Measurements from ENCODE around the gene OSM.

OSM gene

GRCh38 chr22:30286331-30286730 lies 19.7 kb upstream of the OSM start:
- TF ChIP-seq EZH2 (optimal IDR thresholded peaks at IDR 0.05; ENCODE audit: low read depth, low read length) (no peak), CTCF (IDR thresholded peaks at IDR 0.05; ENCODE audit: low read length) (no peak), EZH2phosphoT487 (IDR thresholded peaks at IDR 0.05; ENCODE audit: low read length) (no peak)
- Histone ChIP-seq H3K9me3 (replicated peaks; ENCODE audit: insufficient read depth, low read length) (no peaks in the 10 kb centered on the region), H3K27me3 (replicated peaks; ENCODE audit: insufficient read depth, low read length) (no peaks in the 10 kb centered on the region), H2AFZ (ENCODE audit: low read length) (no peak overlapping the region), H3F3A (ENCODE audit: insufficient read depth, low read length) (peaks cover 20% of the 10 kb centered on the region), H3K27ac (ENCODE audit: low read length) (no peak overlapping the region), H3K9me2 (replicated peaks; ENCODE audit: insufficient read depth, low read length) (no peaks in the 10 kb centered on the region), H3K4me2 (ENCODE audit: low read depth, low read length) (no peak overlapping the region), H3K4me1 (ENCODE audit: low read length) (peaks cover 17% of the 10 kb centered on the region; the same call in 1 of the 2 replicates), H3K4me3 (ENCODE audit: low read length) (no peak overlapping the region), H3K36me3 (replicated peaks; ENCODE audit: insufficient read depth, low read length) (no peaks in the 10 kb centered on the region), H4K20me1 (ENCODE audit: insufficient read depth, low read length) (no peaks in the 10 kb centered on the region), H3K79me2 (ENCODE audit: low read length) (no peaks in the 10 kb centered on the region), H3K9ac (ENCODE audit: low read length) (no peak overlapping the region)
- DNase-seq: no peak

GRCh38 chr22:30285846-30286200 lies 19.2 kb upstream of the OSM start:
- Histone ChIP-seq H4K20me1 (ENCODE audit: insufficient read depth, low read length) (no peaks in the 10 kb centered on the region), H3K36me3 (replicated peaks; ENCODE audit: insufficient read depth, low read length) (no peaks in the 10 kb centered on the region), H3K9me3 (replicated peaks; ENCODE audit: insufficient read depth, low read length) (no peaks in the 10 kb centered on the region), H3K4me3 (ENCODE audit: low read length) (no peak overlapping the region), H3K9ac (ENCODE audit: low read length) (no peak overlapping the region), H3K9me2 (replicated peaks; ENCODE audit: insufficient read depth, low read length) (no peaks in the 10 kb centered on the region), H3K4me2 (ENCODE audit: low read depth, low read length) (no peak overlapping the region), H3K79me2 (ENCODE audit: low read length) (no peaks in the 10 kb centered on the region), H3K4me1 (ENCODE audit: low read length) (peaks cover 17% of the 10 kb centered on the region; the same call in 1 of the 2 replicates), H3F3A (ENCODE audit: insufficient read depth, low read length) (peaks cover 20% of the 10 kb centered on the region), H3K27me3 (replicated peaks; ENCODE audit: insufficient read depth, low read length) (no peaks in the 10 kb centered on the region), H3K27ac (ENCODE audit: low read length) (no peak overlapping the region), H2AFZ (ENCODE audit: low read length) (no peak overlapping the region)
- DNase-seq: no peak
- TF ChIP-seq EZH2phosphoT487 (IDR thresholded peaks at IDR 0.05; ENCODE audit: low read length) (no peak), EZH2 (optimal IDR thresholded peaks at IDR 0.05; ENCODE audit: low read depth, low read length) (no peak), CTCF (IDR thresholded peaks at IDR 0.05; ENCODE audit: low read length) (no peak)

- no peaks in the 10 kb centered on the region for H3K79me2 ChIP-seq (ENCODE audit: low read length)
- no peak for TF ChIP-seq EZH2 (optimal IDR thresholded peaks at IDR 0.05; ENCODE audit: low read depth, low read length)
- TF ChIP-seq CTCF (IDR thresholded peaks at IDR 0.05; ENCODE audit: low read length): no peak
- no peak for TF ChIP-seq EZH2phosphoT487 (IDR thresholded peaks at IDR 0.05; ENCODE audit: low read length)
- peaks cover 13% of the 10 kb centered on the region; the same call in 1 of the 2 replicates for H3K4me1 ChIP-seq (ENCODE audit: low read length)
Observed at GRCh38 chr22:30285176-30285845, 18.7 kb upstream of the OSM start.

More at GRCh38 chr22:30285176-30285845, 18.7 kb upstream of the OSM start:
- H4K20me1 ChIP-seq (ENCODE audit: insufficient read depth, low read length): no peaks in the 10 kb centered on the region
- no peak overlapping the region for H3K4me2 ChIP-seq (ENCODE audit: low read depth, low read length)
- H3K9me2 ChIP-seq (replicated peaks; ENCODE audit: insufficient read depth, low read length): no peaks in the 10 kb centered on the region
- H3K9ac ChIP-seq (ENCODE audit: low read length): no peak overlapping the region
- no peak overlapping the region for H3K4me3 ChIP-seq (ENCODE audit: low read length)
- H3K27me3 ChIP-seq (replicated peaks; ENCODE audit: insufficient read depth, low read length): no peaks in the 10 kb centered on the region
- H3K9me3 ChIP-seq (replicated peaks; ENCODE audit: insufficient read depth, low read length): no peaks in the 10 kb centered on the region
- no peaks in the 10 kb centered on the region for H3K36me3 ChIP-seq (replicated peaks; ENCODE audit: insufficient read depth, low read length)
- peaks cover 15% of the 10 kb centered on the region for H3F3A ChIP-seq (ENCODE audit: insufficient read depth, low read length)
- DNase-seq: no peak
- H2AFZ ChIP-seq (ENCODE audit: low read length): no peak overlapping the region
- H3K27ac ChIP-seq (ENCODE audit: low read length): no peak overlapping the region
